OCI-LY1 (cell line): ENCODE data around the gene LCP2.

Experiments used
- EZH2 ChIP-seq: fragments of 200-600 bp; sonication (generic), shearing (Covaris generic); IDR thresholded peaks from 2 replicates; pipeline ENCODE4 v1.8.0; 2017; ENCODE audit warnings: borderline replicate concordance, mixed run types, mild to moderate bottlenecking, antibody characterized with exemption, low read length, moderate library complexity, mixed read lengths
- TF ChIP-seq, protein P1 (sequence below): fragments of 200-600 bp; sonication (generic), shearing (Covaris generic); IDR thresholded peaks from 2 replicates; pipeline ENCODE4 v1.5.1; 2017; ENCODE audit warnings: mild to moderate bottlenecking, antibody characterized with exemption, low read length, moderate library complexity, mixed read lengths

DNA sequence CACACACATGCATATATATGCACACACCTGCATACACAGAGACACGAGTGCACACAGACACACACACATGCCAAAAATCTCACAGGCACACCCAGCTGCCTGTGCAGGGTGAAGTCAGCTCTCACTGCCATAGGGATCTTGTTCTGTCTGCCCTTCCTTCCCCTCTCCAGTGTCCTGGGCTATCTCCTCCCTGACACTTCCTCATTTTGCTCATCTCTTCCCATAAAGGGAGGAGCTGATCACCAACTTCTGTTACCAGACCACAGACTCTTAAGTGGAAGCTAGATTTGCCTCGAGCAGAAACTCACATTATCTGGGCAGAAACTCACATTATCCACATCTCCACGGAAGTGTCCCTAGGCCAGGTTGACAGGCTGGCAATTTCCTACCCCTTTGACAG, 28.7 kb downstream of the LCP2 start:
- TF ChIP-seq, protein P1, sequence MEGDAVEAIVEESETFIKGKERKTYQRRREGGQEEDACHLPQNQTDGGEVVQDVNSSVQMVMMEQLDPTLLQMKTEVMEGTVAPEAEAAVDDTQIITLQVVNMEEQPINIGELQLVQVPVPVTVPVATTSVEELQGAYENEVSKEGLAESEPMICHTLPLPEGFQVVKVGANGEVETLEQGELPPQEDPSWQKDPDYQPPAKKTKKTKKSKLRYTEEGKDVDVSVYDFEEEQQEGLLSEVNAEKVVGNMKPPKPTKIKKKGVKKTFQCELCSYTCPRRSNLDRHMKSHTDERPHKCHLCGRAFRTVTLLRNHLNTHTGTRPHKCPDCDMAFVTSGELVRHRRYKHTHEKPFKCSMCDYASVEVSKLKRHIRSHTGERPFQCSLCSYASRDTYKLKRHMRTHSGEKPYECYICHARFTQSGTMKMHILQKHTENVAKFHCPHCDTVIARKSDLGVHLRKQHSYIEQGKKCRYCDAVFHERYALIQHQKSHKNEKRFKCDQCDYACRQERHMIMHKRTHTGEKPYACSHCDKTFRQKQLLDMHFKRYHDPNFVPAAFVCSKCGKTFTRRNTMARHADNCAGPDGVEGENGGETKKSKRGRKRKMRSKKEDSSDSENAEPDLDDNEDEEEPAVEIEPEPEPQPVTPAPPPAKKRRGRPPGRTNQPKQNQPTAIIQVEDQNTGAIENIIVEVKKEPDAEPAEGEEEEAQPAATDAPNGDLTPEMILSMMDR: no peak
- TF ChIP-seq EZH2: no peak
